Muscle of leg (tissue), 11 donors: ENCODE measurements around the gene MLN. TPM values are rescaled to one million over a fixed set of nuclear protein-coding genes. Genes with fewer than 3 reads are reported as not detected.

Source experiments
- DNase-seq: peaks from one replicate; pipeline ENCODE4 v3.0.0; 2013
- H3K27ac ChIP-seq: one replicate; pipeline ENCODE4 v1.5.1; 2013; ENCODE audit warnings: mild to moderate bottlenecking, low read length, control low read depth
- H3K27me3 ChIP-seq: one replicate; pipeline ENCODE4 v1.6.1; 2013; ENCODE audit warnings: low read length; ENCODE audit not compliant: control insufficient read depth, insufficient read depth
- H3K36me3 ChIP-seq: one replicate; pipeline ENCODE4 v1.6.1; 2013; ENCODE audit warnings: low read length; ENCODE audit not compliant: control insufficient read depth, insufficient read depth
- H3K4me1 ChIP-seq: one replicate; pipeline ENCODE4 v1.6.1; 2013; ENCODE audit warnings: low read length; ENCODE audit not compliant: control insufficient read depth, insufficient read depth
- H3K4me3 ChIP-seq: one replicate; pipeline ENCODE4 v1.5.1; 2013; ENCODE audit warnings: low read length, control low read depth
- H3K9me3 ChIP-seq: replicated peaks from 2 replicates; pipeline ENCODE4 v1.6.1; 2013; ENCODE audit warnings: low read depth, low read length; ENCODE audit not compliant: control insufficient read depth
- WGBS: methylation state at CpG from one replicate; pipeline ENCODE4 v1.1.5; 2013; ENCODE audit warnings: missing lambda C conversion rate; ENCODE audit not compliant: insufficient coverage; 5-methylcytosine and 5-hydroxymethylcytosine counted together
- polyA plus RNA-seq, 8 donors: library from polyadenylated mRNA; unstranded; fragments of 120-200 nt; gene quantifications; one replicate each; pipeline versions ENCODE4 v1.2.1 to v1.2.3, GENCODE V29; 2013; ENCODE audit warnings: inconsistent platforms in 1 of 8, low replicate concordance in 1 of 8; ENCODE audit not compliant: insufficient read length in 8 of 8, insufficient read depth in 1 of 8
- total RNA-seq: library from RNA; stranded (reverse); fragments of 120-200 nt; gene quantifications from one replicate; pipeline ENCODE4 v1.2.4, GENCODE V29; 2013

Gene MLN
- total and polyA plus RNA-seq, 9 donors, result 1.2 to 4.9 TPM; not detected in 7

GRCh38 chr6:33815854-33816253 is 12.1 kb upstream of the MLN start:
- DNase-seq, result peak; percentile 31
- H3K4me3 ChIP-seq, result no peak overlapping the region
- no peaks in the 10 kb centered on the region for H3K9me3 ChIP-seq
- H3K4me1 ChIP-seq, result no peaks in the 10 kb centered on the region
- WGBS, result no CpG with 5 or more reads among the region's 1 CpG
- no peak overlapping the region for H3K27ac ChIP-seq
- no peaks in the 10 kb centered on the region for H3K36me3 ChIP-seq
- peaks cover 23% of the 10 kb centered on the region for H3K27me3 ChIP-seq

DNA sequence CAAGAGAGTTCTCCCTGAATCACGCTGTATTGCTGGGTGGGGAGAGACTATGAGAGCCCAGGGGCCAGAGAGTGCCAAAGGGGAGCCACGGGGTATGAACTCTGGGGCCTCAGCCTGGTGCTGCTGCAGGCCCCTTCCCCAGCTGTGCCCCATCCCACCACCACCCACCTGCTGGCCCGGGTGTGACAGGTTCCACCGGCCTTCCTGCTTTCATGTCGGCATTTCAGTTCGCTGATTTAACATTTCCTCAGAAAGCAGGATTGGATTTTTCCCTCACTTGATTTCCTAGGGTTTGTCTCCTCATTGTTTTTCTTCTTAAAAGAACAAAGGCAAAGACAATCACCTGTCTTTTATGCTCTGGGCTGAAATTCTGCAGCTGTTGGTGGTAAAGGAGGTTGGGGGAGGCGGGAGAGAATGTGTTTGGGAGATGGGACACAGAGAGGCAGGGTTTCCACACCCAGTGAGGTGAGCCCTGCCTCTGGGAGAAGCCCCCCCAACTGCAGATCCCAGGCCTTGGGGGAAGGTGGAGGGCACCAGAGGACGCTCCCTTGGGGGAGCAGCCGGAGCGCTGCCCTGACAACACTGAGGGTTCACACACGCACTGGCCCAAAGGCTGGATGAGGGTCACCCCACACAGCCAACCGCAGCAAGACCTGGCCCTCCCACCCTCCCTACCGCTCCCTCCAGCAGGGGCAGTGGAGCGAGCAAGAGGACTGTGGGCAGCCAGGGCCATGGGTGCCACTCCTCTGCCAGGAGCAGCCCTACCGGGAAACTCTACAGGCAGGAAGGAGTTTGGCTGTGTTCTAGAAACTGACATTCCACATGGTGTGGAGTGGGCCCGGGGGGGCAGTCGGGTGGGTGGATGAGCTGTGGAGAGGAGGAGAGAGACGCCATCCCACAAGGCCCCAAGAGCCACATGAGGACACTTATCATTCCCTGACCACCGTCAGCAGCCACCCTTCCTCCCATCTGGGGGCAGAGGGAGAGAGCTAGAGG is 10.5 kb upstream of the MLN start:
- H3K4me1 ChIP-seq, result peaks cover 2% of the 10 kb centered on the region
- H3K27me3 ChIP-seq, result peaks cover 21% of the 10 kb centered on the region
- no peaks in the 10 kb centered on the region for H3K36me3 ChIP-seq
- DNase-seq, result no peak
- WGBS, result 46% methylated on average over 7 of the region's 19 CpGs
- no peaks in the 10 kb centered on the region for H3K9me3 ChIP-seq
- no peak overlapping the region for H3K4me3 ChIP-seq
- no peak overlapping the region for H3K27ac ChIP-seq

- Histone ChIP-seq H3K27me3 (peaks cover 21% of the 10 kb centered on the region), H3K4me1 (peaks cover 11% of the 10 kb centered on the region), H3K4me3 (no peak overlapping the region), H3K9me3 (no peaks in the 10 kb centered on the region), H3K27ac (no peak overlapping the region), H3K36me3 (no peaks in the 10 kb centered on the region)
- no peak for DNase-seq
- 64% methylated on average over 13 of the region's 16 CpGs for WGBS
Observed at GRCh38 chr6:33813246-33813904, 9.6 kb upstream of the MLN start.

DNA sequence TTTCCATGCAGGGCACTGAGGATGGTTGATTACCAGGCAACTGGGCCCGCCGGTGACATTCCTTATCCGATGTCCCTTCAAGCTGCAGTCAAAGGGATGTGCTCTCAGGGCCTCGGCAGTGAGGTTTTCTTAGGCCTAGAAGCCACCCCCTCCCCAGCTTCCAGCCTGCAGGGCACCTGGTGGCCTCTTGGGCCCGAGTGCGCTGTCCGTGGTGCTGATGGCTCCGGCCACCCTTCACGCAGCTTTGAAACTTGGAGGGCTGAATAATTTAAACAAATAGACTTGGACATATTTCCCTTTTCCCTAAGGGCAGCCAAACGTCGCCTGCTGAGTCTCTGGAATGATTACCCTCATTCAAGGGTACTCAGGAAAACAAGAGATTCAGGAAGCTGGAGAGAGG is 8.9 kb upstream of the MLN start:
- whole genome bisulfite sequencing, result 20% methylated on average over 3 of the region's 11 CpGs
- Histone ChIP-seq H3K27ac (no peak overlapping the region), H3K27me3 (peaks cover 20% of the 10 kb centered on the region)

DNA sequence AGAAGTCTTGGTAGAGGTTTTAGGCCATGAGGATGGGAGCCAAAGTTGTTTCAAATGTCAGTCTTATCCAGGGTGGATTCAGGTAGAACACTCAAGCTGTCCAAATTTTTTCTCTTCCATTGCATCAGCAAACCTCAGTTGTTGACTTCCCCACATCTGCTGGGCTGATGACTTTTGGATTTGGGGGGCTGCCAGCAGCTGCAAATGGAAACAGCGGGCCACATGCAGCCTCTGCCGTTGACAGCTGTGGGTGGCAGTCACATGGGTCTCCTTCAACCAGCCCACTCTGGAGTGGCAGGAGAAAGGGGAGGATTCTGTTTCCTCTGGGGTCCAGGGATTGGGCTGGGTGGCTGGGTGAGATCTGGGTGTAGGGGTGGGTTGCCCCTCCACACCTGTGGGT is 5.8 kb upstream of the MLN start:
- peaks cover 24% of the 10 kb centered on the region for H3K4me1 ChIP-seq
- no peaks in the 10 kb centered on the region for H3K36me3 ChIP-seq
- H3K27me3 ChIP-seq, result peaks cover 17% of the 10 kb centered on the region
- peak; percentile 73 for DNase-seq
- H3K9me3 ChIP-seq, result no peaks in the 10 kb centered on the region
- no CpG with 5 or more reads among the region's 2 CpGs for WGBS
- H3K27ac ChIP-seq, result no peak overlapping the region
- no peak overlapping the region for H3K4me3 ChIP-seq

More for the DNA sequence above, 8.9 kb upstream of the MLN start:
- Histone ChIP-seq H3K4me3 (no peak overlapping the region), H3K36me3 (no peaks in the 10 kb centered on the region), H3K4me1 (peaks cover 18% of the 10 kb centered on the region), H3K9me3 (no peaks in the 10 kb centered on the region)
- peak; percentile 72 for DNase-seq

- peak overlapping the region; percentile 35 for H3K27ac ChIP-seq
- no peaks in the 10 kb centered on the region for H3K9me3 ChIP-seq
- WGBS, result 0% methylated on average over 4 of the region's 8 CpGs
- H3K4me1 ChIP-seq, result peaks cover 24% of the 10 kb centered on the region
- DNase-seq, result peak; percentile 83
- H3K27me3 ChIP-seq, result peaks cover 14% of the 10 kb centered on the region
- no peak overlapping the region for H3K4me3 ChIP-seq
- H3K36me3 ChIP-seq, result no peaks in the 10 kb centered on the region
Observed at GRCh38 chr6:33808641-33809180, 4.9 kb upstream of the MLN start.

DNA sequence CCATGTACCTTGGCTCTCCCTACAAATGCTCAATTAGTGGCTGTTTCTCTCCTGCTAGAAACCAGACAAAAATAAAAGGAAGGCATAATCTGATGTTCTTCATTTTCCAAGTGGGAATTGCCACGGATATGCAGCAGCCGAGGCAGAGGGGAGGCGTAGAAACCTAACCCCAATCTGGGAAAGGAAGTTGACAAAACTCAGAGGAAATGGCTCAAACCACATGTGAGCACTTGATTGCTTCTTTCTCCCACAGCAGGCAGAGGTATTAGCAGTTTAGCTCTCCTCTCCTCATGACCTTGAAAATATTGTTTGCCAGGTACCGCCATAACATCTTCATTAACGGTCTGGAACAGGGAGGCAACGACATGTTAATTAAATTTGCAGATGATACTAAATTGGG is 3.8 kb upstream of the MLN start:
- H3K4me1 ChIP-seq, result peaks cover 25% of the 10 kb centered on the region
- no peak overlapping the region for H3K4me3 ChIP-seq
- H3K9me3 ChIP-seq, result no peaks in the 10 kb centered on the region
- DNase-seq, result peak; percentile 12
- peaks cover 14% of the 10 kb centered on the region for H3K27me3 ChIP-seq
- no peak overlapping the region for H3K27ac ChIP-seq
- WGBS, result 18% methylated on average over 4 of the region's 6 CpGs
- no peaks in the 10 kb centered on the region for H3K36me3 ChIP-seq

GRCh38 chr6:33806841-33807240 is 3.0 kb upstream of the MLN start:
- H3K36me3 ChIP-seq, result no peaks in the 10 kb centered on the region
- peaks cover 30% of the 10 kb centered on the region for H3K4me1 ChIP-seq
- H3K27ac ChIP-seq, result no peak overlapping the region
- WGBS, result 69% methylated on average over 9 of the region's 9 CpGs
- no peak for DNase-seq
- H3K27me3 ChIP-seq, result peaks cover 11% of the 10 kb centered on the region
- H3K9me3 ChIP-seq, result no peaks in the 10 kb centered on the region
- no peak overlapping the region for H3K4me3 ChIP-seq

DNA sequence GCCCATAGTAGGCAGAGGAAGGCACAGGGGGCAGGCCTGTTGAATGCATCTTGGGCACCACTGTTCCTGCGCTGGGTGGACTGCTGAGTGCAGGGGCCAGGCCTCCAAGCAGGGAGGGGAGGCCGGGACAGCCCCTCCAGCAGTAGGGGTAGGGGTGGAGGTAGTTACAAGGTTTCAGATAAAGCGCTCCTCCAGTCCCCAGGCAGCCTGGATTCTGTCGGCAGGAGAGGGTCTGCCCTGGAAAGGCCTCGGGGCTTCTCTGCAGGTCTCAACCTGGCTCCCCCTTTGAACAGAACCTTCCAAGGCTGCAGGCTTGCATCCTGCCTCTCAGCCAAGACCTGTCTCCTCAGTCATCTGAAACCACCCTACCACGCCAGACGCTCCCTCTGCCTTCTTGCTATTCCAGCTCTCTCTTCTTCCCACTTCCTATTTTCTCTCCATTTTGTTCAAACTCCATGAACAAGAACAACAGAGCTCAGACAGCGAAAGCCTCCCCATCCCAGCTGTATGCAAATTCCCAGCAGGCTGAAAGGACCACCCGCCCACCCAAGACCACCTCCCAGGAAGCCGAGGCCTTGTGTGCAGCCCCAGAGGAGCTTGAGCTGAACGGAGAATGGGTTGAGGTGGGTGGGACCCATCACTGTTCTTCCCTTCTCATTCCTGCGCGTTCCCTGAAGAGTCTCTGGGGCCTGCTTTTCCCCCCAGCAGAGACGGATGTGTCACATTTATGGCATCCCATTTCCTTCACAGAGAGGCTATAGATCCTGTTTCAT is 1.4 kb downstream of the MLN start:
- Histone ChIP-seq H3K9me3 (no peaks in the 10 kb centered on the region), H3K36me3 (no peaks in the 10 kb centered on the region), H3K27me3 (peaks cover 10% of the 10 kb centered on the region), H3K4me1 (peaks cover 20% of the 10 kb centered on the region), H3K4me3 (no peak overlapping the region), H3K27ac (no peak overlapping the region)
- 72% methylated on average over 6 of the region's 14 CpGs for WGBS
- DNase-seq, result no peak
